SK-N-MC (cell line): ENCODE results near the gene CCK.

Source experiments
- DNase-seq: peaks from one replicate; pipeline ENCODE4 v3.0.0-alpha.2; 2011; ENCODE audit warnings: low read depth, low spot score
- H3K27ac ChIP-seq: fragments of 200-600 bp; sonication (generic); 2 replicates; pipeline ENCODE4 v1.5.1; 2016; ENCODE audit warnings: mixed run types
- H3K36me3 ChIP-seq: fragments of 200-600 bp; sonication (generic); 2 replicates; pipeline ENCODE4 v1.6.1; 2017; ENCODE audit warnings: antibody characterized with exemption, low read length, mixed read lengths; ENCODE audit not compliant: insufficient read depth
- H3K4me3 ChIP-seq: fragments of 200-600 bp; sonication (generic); 2 replicates; pipeline ENCODE4 v1.5.1; 2016
- H3K9ac ChIP-seq: fragments of 200-600 bp; sonication (generic); 2 replicates; pipeline ENCODE4 v1.8.0; 2017; ENCODE audit warnings: mixed run types, mixed read lengths; ENCODE audit not compliant: insufficient read length
- H3K9me3 ChIP-seq: fragments of 200-600 bp; sonication (generic); 2 replicates; pipeline ENCODE4 v1.6.1; 2017; ENCODE audit warnings: low read depth, mild to moderate bottlenecking, antibody characterized with exemption, low read length, moderate library complexity, mixed read lengths
- EZH2 ChIP-seq: fragments of 200-600 bp; sonication (generic); IDR thresholded peaks from one replicate; pipeline ENCODE4 v1.6.1; 2017; ENCODE audit warnings: antibody characterized with exemption
- FOXP2 ChIP-seq: optimal IDR thresholded peaks from 2 replicates; pipeline ENCODE3; 2011; ENCODE audit warnings: mild to moderate bottlenecking, moderate library complexity; ENCODE audit not compliant: insufficient read depth; ENCODE audit errors: extremely low read length, control extremely low read depth
- POLR2AphosphoS5 ChIP-seq: IDR thresholded peaks from 2 replicates; pipeline ENCODE4 v1.6.1; 2012; ENCODE audit warnings: mild to moderate bottlenecking, low read depth, low read length, borderline replicate concordance

CCK gene, protein sequence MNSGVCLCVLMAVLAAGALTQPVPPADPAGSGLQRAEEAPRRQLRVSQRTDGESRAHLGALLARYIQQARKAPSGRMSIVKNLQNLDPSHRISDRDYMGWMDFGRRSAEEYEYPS

DNA sequence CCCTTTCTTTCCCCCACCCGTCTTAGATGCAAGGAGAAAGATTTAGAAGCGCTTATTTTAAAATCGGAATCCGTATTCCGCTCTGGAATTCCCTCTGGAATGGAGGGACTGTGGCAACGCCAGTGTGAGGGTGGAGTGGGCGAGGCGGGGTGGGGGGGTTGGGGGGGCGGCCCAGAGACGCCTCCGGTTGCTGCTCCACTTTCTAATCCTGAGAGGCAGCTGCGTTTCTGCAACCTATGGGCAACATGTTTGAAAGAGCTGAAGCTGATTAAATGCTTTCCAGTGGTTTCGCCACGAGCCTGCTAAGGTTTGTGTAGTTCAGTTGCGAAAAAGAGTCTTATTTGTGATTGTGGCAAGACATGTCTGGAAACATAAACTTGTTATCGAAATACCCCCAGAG lies at the start of gene CCK:
CCK (minus strand) TSS at position 101 of the 400 bp plus-strand sequence. CDS start 2,555 bp downstream, outside the sequence.
- H3K36me3 ChIP-seq: peaks cover 30% of the 10 kb centered on the region
- H3K27ac ChIP-seq: peak within 1 kb of the TSS; percentile 98
- no peak for TF ChIP-seq EZH2
- no peak for TF ChIP-seq FOXP2
- TF ChIP-seq POLR2AphosphoS5: no peak; the same call in 1 of the 2 replicates

DNA sequence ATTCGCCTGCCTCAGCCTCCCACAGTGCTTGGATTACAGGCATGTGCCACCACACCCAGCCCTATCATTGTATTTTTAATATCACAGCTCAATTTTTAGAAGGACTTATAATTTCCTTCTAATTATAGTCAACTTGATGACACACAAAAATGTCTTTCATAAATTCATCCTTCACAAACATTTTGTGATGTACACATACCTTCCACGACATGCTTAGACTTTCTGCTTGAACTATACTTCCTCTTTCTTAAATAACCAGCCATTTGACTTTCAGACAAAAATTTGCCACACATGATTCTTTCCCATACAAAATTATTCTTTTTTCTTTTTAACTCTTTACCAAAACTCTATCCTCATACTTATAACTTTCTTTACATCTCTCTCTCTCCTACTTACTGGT lies 48.4 kb upstream of the CCK start:
- Histone ChIP-seq H3K27ac (no peak overlapping the region), H3K9ac (no peak overlapping the region), H3K9me3 (no peaks in the 10 kb centered on the region), H3K4me3 (no peak overlapping the region), H3K36me3 (no peaks in the 10 kb centered on the region)
- no peak for DNase-seq
- TF ChIP-seq FOXP2: no peak
- no peak for TF ChIP-seq POLR2AphosphoS5
- TF ChIP-seq EZH2: no peak

More for the DNA sequence above, at the start of gene CCK:
- Histone ChIP-seq H3K9ac (peak within 1 kb of the TSS; percentile 83), H3K9me3 (no peaks in the 10 kb centered on the region), H3K4me3 (peak within 1 kb of the TSS; percentile 91)
- DNase-seq: peak; percentile 87

DNA sequence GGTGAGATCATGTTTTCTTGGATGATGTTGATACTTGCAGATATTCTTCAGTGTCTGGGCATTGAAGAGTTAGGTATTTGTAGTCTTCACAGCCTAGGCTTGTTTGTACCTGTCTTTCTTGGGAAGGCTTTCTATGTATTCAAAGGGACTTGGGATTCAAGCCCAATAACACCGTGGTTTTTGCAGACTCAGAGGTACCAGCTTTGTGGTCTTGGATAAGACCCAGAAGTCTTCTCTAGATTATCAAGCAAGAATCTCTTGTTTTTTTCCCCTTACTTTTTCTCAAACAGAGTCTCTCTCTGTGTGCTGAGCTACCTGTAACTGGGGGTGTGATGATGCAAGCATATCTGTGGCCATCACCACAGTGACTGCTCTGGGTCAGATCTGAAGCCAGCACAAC lies 42.7 kb upstream of the CCK start:
- no peak for DNase-seq

DNA sequence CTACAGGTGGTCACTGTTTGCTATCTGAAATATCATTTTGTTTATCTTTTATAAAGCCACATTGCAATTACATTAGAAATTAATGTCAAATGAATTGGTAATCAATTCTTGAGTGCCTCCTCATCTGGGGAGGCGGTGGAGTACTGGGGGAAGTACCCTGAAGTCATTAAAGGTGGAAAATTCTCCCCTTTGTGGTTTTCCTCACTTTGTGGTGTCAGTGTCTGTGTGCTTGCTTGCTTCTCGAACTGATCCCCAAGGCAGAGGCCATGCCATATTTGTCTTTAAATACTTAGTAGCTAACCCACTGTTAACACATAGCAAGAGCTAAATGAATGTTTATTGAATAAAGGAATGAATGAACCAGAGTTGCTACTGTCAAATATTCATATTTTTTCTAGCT lies 40.5 kb upstream of the CCK start:
- no peak for DNase-seq
- no peaks in the 10 kb centered on the region for H3K36me3 ChIP-seq
- no peaks in the 10 kb centered on the region for H3K9me3 ChIP-seq
- H3K4me3 ChIP-seq: no peak overlapping the region
- H3K27ac ChIP-seq: no peak overlapping the region
- no peak overlapping the region for H3K9ac ChIP-seq
- TF ChIP-seq POLR2AphosphoS5 (no peak), FOXP2 (no peak), EZH2 (no peak)

More for the DNA sequence above, 42.7 kb upstream of the CCK start:
- Histone ChIP-seq H3K36me3 (no peaks in the 10 kb centered on the region), H3K9me3 (no peaks in the 10 kb centered on the region), H3K4me3 (no peak overlapping the region), H3K27ac (no peak overlapping the region), H3K9ac (no peak overlapping the region)
- TF ChIP-seq POLR2AphosphoS5: no peak
- TF ChIP-seq FOXP2: no peak
- no peak for TF ChIP-seq EZH2

DNA sequence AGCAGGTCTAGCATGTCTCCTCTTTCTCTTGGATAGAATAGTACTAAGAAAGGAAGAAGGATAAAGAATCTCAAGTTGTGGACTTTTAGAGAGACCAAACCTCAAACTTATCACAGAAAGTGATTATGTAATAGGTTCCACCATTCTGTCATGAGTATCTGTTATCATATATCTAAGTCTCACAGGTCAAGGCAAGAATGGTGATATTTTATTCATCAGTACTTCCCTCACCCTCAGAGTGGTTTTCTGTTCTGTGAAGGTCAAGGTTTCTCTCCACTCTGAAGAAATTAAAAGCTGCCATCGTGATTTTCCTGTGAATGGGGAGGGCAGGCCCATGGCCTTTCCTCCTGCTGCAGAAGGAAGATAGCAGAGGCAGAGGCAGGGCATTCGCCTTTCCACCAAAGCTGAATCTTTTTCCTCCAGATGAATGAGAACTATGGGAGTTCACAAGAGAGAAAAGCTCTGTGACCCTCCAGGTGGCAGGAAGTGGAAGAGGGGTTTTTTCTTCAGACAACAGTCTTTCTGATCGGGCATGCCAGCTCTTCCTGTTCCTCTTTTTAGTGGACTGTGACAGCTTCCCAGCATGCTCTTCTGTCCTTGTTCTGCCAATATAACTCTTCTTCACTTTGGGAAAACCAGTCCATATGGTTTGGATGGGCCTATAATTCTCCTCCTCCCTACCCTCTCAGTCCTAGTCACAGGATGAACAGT lies 37.1 kb upstream of the CCK start:
- TF ChIP-seq POLR2AphosphoS5: no peak
- TF ChIP-seq FOXP2: no peak
- TF ChIP-seq EZH2: no peak
- no peak for DNase-seq
- H3K36me3 ChIP-seq: no peaks in the 10 kb centered on the region
- no peak overlapping the region for H3K27ac ChIP-seq
- H3K4me3 ChIP-seq: no peak overlapping the region
- no peaks in the 10 kb centered on the region for H3K9me3 ChIP-seq
- no peak overlapping the region for H3K9ac ChIP-seq

DNA sequence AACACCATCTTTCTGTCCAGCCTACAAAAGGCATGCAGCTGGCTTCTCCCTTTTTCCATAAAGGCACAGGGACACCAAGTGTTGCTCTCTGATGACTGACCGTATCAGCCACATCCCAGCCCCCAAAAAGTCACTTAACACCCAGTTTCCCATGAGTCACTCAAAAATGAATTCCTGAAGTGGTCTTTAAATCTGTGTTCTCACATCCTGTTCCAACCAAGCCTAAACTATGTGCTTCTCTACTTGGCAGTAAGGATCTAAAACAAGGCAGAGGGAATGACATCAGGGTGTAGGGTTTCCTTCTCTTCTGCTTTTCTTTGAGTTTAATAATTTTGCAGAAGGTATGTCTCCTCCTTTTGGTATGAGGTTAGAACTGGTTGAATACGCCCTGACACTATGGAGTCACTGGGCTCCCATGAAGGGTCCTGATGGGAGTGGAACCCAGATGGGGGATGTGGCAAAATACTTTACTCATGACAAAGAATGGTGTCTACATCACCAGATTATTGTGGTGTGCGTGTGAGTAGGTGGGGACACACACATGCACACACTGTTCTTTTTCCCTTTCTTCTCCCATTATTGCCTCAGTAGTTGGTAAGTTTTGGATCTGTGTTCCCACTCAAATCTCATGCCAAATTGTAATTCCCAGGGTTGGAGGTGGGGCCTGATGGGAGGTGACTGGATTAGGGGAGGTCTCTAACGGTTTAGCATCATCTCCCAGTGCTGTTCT lies 35.6 kb upstream of the CCK start:
- Histone ChIP-seq H3K9ac (no peak overlapping the region), H3K36me3 (no peaks in the 10 kb centered on the region), H3K9me3 (no peaks in the 10 kb centered on the region), H3K4me3 (no peak overlapping the region), H3K27ac (no peak overlapping the region)
- no peak for TF ChIP-seq FOXP2
- TF ChIP-seq POLR2AphosphoS5: no peak
- no peak for TF ChIP-seq EZH2
- DNase-seq: no peak

DNA sequence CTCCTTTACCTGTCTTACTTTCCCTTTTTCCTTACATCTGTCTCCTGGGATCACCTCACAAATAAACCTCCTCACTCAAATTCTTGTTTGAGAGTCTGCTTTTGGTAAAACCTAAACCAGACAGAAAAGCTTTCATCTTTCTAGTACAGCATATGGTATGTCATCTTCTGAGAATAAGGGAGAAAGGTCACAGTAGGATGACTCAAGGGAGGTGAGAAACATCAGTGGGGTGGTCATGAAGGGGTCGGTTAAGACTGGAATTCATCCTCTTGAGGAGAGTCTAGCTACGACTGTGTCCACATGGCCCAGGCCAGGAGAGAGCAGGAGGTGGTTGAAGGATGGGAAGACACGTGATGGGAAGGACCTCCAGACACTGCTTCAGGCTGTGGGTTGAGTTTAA lies 34.8 kb upstream of the CCK start:
- no peak for DNase-seq
- H3K9me3 ChIP-seq: no peaks in the 10 kb centered on the region
- no peak overlapping the region for H3K9ac ChIP-seq
- H3K4me3 ChIP-seq: no peak overlapping the region
- no peaks in the 10 kb centered on the region for H3K36me3 ChIP-seq
- no peak for TF ChIP-seq EZH2
- TF ChIP-seq POLR2AphosphoS5: no peak
- TF ChIP-seq FOXP2: no peak
- no peak overlapping the region for H3K27ac ChIP-seq

DNA sequence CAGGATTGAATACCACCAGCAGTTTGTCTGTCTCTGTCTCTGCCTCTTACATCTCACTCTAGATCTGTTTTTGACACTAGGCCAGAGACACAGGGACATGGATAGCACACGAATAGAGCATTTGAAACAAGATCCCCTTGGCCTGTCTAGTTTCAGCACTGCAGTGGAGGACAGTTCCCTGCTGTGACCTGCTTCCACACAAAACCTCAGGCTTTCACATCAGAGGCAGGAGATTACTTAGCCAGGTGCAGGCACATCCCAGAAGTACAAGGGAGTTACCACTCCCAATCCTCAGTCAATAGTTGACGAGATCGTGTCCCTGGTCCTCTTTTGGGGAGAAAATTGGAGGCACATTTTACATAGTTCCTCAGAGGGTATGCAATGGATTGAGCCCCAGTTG lies 34.0 kb upstream of the CCK start:
- H3K27ac ChIP-seq: no peak overlapping the region
- DNase-seq: no peak
- no peaks in the 10 kb centered on the region for H3K9me3 ChIP-seq
- TF ChIP-seq EZH2 (no peak), POLR2AphosphoS5 (no peak), FOXP2 (no peak)
- H3K4me3 ChIP-seq: no peak overlapping the region
- no peaks in the 10 kb centered on the region for H3K36me3 ChIP-seq
- no peak overlapping the region for H3K9ac ChIP-seq
